Small intestine (tissue), 7 donors: ENCODE data around the gene HSF5. TPM values are rescaled to one million over a fixed set of nuclear protein-coding genes. Genes with fewer than 3 reads are reported as not detected.

Source experiments
- DNase-seq, 2 donors: peaks; one replicate each; pipeline versions ENCODE4 v3.0.0 to v3.0.0-alpha.2; 2013
- FAIRE-seq: peaks from 2 replicates; lab custom pipeline; 2012; peaks lifted over from hg19 to GRCh38; lab: Jason Lieb, UNC
- H3K27ac ChIP-seq, 3 donors: one replicate each; pipeline ENCODE4 v1.5.1; 2013; ENCODE audit warnings: low read length in 2 of 3, mild to moderate bottlenecking in 2 of 3, control low read depth in 1 of 3, inconsistent platforms in 1 of 3, low read depth in 1 of 3, moderate library complexity in 1 of 3
- H3K27me3 ChIP-seq, 3 donors: one replicate each; pipeline ENCODE4 v1.6.1; 2013; ENCODE audit warnings: low read length in 3 of 3, inconsistent platforms in 1 of 3; ENCODE audit not compliant: control insufficient read depth in 3 of 3, insufficient read depth in 3 of 3
- H3K36me3 ChIP-seq, 3 donors: one replicate each; pipeline ENCODE4 v1.6.1; 2013; ENCODE audit warnings: low read length in 3 of 3, inconsistent platforms in 1 of 3, low read depth in 1 of 3, mild to moderate bottlenecking in 1 of 3, moderate library complexity in 1 of 3; ENCODE audit not compliant: control insufficient read depth in 3 of 3, insufficient read depth in 2 of 3
- H3K4me1 ChIP-seq, 3 donors: one replicate each; pipeline ENCODE4 v1.6.1; 2013; ENCODE audit warnings: low read length in 2 of 3, inconsistent platforms in 1 of 3, low read depth in 1 of 3, mild to moderate bottlenecking in 1 of 3, moderate library complexity in 1 of 3; ENCODE audit not compliant: control insufficient read depth in 3 of 3, insufficient read depth in 2 of 3
- H3K4me3 ChIP-seq, 3 donors: one replicate each; pipeline ENCODE4 v1.5.1; 2013; ENCODE audit warnings: low read length in 3 of 3, control low read depth in 1 of 3, inconsistent platforms in 1 of 3, low read depth in 1 of 3, mild to moderate bottlenecking in 1 of 3, moderate library complexity in 1 of 3
- H3K9me3 ChIP-seq, 2 donors: one replicate each; pipeline ENCODE4 v1.6.1; 2013; ENCODE audit warnings: low read depth in 1 of 2, low read length in 1 of 2; ENCODE audit not compliant: control insufficient read depth in 2 of 2, insufficient read depth in 1 of 2
- WGBS, 3 donors: extraction: QIAGEN DNeasy Blood & Tissue Kit; methylation state at CpG; one replicate each; pipeline ENCODE4 v1.1.7; 2013; 5-methylcytosine and 5-hydroxymethylcytosine counted together
- polyA plus RNA-seq, 4 donors: library from polyadenylated mRNA; stranded (reverse) in 3 of 4; unstranded in 1 of 4; fragments of 200-250 nt in 3 of 4; fragments of 120-200 nt in 1 of 4; gene quantifications; one replicate each; pipeline versions ENCODE4 v1.2.1 to v1.2.3, GENCODE V29; 2013
- donor health status: healthy with polysubstance abuse.
- donor health status: control.
- donor health status: control.
- donor health status: Bipolar disorder and iron deficiency.
- donor health status: healthy.

The HSF5 gene
- polyA plus RNA-seq, 4 donors: 0.01 to 0.03 TPM; not detected in 2

GRCh38 chr17:58532555-58532951 lies 44.3 kb upstream of the HSF5 start:
- H3K27me3 ChIP-seq: peaks cover 0 to 41% (median 0%) of the 10 kb centered on the region in 3 donors
- no peak for DNase-seq
- no peaks in the 10 kb centered on the region for H3K36me3 ChIP-seq
- H3K4me1 ChIP-seq: peaks cover 0 to 7% (median 0%) of the 10 kb centered on the region in 3 donors
- peak overlapping the region in 1 of 3 donors; percentile 40 for H3K4me3 ChIP-seq
- no peaks in the 10 kb centered on the region for H3K9me3 ChIP-seq
- WGBS, 3 donors: 53 to 60% (median 57%) methylated on average over 3 of the region's 3 CpGs
- no peak overlapping the region for H3K27ac ChIP-seq
- FAIRE-seq: no peak

- 2 to 4% (median 2%) methylated on average over 41 to 82 of the region's 82 CpGs for WGBS, 3 donors
- H3K4me1 ChIP-seq: peaks cover 0 to 7% (median 0%) of the 10 kb centered on the region in 3 donors
- H3K27me3 ChIP-seq: peaks cover 0 to 41% (median 0%) of the 10 kb centered on the region in 3 donors
- DNase-seq (peak; percentile 43 to 69), FAIRE-seq (no peak)
- H3K27ac ChIP-seq: no peak overlapping the region
- H3K9me3 ChIP-seq: no peaks in the 10 kb centered on the region
- H3K36me3 ChIP-seq: no peaks in the 10 kb centered on the region
- H3K4me3 ChIP-seq: peak overlapping the region in 2 of 3 donors; percentile 40 to 50
Observed at GRCh38 chr17:58531661-58532554, 43.7 kb upstream of the HSF5 start.

DNA sequence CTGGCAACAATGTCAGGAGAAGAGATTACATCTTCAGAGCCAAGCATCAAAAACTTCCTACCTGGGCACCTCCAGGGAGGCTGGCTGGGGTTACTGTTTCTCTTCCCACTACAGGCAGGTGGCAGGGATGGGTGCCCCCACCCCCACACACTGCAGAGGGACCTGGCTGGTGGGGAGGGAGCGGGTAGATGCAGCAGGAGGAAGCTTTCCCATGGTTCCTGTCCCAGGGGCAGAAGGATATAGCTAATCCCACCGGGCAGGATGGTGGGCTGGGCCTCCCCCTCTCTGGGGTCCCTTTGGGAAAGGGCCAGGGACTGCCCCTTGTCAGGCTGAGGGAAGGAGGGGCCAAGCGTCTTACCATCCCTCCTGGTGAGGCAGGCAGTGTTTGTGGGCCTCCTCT lies 42.9 kb upstream of the HSF5 start:
- Histone ChIP-seq H3K27me3 (peaks cover 0 to 36% (median 0%) of the 10 kb centered on the region in 3 donors), H3K36me3 (no peaks in the 10 kb centered on the region), H3K4me1 (peaks cover 0 to 9% (median 0%) of the 10 kb centered on the region in 3 donors), H3K27ac (no peak overlapping the region), H3K4me3 (peak overlapping the region in 2 of 3 donors; percentile 32 to 50), H3K9me3 (no peaks in the 10 kb centered on the region)
- no peak for DNase-seq
- 31 to 43% (median 36%) methylated on average over 3 of the region's 3 CpGs for WGBS, 3 donors
- no peak for FAIRE-seq

GRCh38 chr17:58530655-58531054 lies 42.4 kb upstream of the HSF5 start:
- WGBS, 3 donors: 61 to 76% (median 74%) methylated on average over 2 of the region's 2 CpGs
- peaks cover 0 to 36% (median 0%) of the 10 kb centered on the region in 3 donors for H3K27me3 ChIP-seq
- no peaks in the 10 kb centered on the region for H3K9me3 ChIP-seq
- peaks cover 0 to 14% (median 0%) of the 10 kb centered on the region in 3 donors for H3K4me1 ChIP-seq
- FAIRE-seq (no peak), DNase-seq (no peak)
- no peaks in the 10 kb centered on the region for H3K36me3 ChIP-seq
- no peak overlapping the region for H3K4me3 ChIP-seq
- no peak overlapping the region for H3K27ac ChIP-seq

DNA sequence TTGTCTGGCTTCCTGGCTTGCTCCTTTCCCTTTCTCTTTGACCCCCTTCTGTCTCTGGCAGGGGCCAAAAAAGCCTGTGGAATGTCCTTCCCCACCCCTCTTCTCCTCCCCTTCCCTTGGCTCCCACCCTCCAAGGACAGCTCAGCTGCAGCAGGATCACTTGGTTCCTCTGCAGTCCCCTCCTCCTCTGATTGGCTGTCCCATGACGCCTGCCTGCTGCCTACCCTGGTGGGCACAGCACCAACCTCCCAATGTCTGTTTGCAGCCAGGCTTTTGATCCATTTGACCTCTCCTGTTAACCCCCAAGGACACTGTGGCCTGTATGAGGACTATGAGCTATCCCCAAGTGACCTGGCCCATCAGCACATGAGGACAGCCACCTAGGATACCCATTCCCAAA lies 41.1 kb upstream of the HSF5 start:
- WGBS, 3 donors: 47 to 67% (median 63%) methylated on average over 1 of the region's 1 CpG
- H3K27me3 ChIP-seq: peaks cover 0 to 36% (median 0%) of the 10 kb centered on the region in 3 donors
- H3K9me3 ChIP-seq: no peaks in the 10 kb centered on the region
- H3K27ac ChIP-seq: no peak overlapping the region
- H3K4me3 ChIP-seq: no peak overlapping the region
- DNase-seq (no peak), FAIRE-seq (no peak)
- peaks cover 0 to 3% (median 0%) of the 10 kb centered on the region in 3 donors for H3K36me3 ChIP-seq
- peaks cover 0 to 22% (median 0%) of the 10 kb centered on the region in 3 donors for H3K4me1 ChIP-seq

GRCh38 chr17:58528443-58528842 lies 40.2 kb upstream of the HSF5 start:
- peaks cover 0 to 34% (median 0%) of the 10 kb centered on the region in 3 donors for H3K27me3 ChIP-seq
- 30 to 39% (median 32%) methylated on average over 3 of the region's 3 CpGs for WGBS, 3 donors
- H3K4me3 ChIP-seq: no peak overlapping the region
- no peak for DNase-seq
- H3K27ac ChIP-seq: peak overlapping the region in 1 of 3 donors; percentile 50
- H3K9me3 ChIP-seq: no peaks in the 10 kb centered on the region
- H3K4me1 ChIP-seq: peaks cover 0 to 22% (median 0%) of the 10 kb centered on the region in 3 donors
- H3K36me3 ChIP-seq: peaks cover 0 to 3% (median 0%) of the 10 kb centered on the region in 3 donors
- no peak for FAIRE-seq

- Histone ChIP-seq H3K4me3 (no peak overlapping the region), H3K27me3 (peaks cover 0 to 30% (median 0%) of the 10 kb centered on the region in 3 donors), H3K36me3 (peaks cover 0 to 3% (median 0%) of the 10 kb centered on the region in 3 donors), H3K9me3 (no peaks in the 10 kb centered on the region), H3K27ac (peak overlapping the region in 1 of 3 donors; percentile 50), H3K4me1 (peaks cover 0 to 22% (median 0%) of the 10 kb centered on the region in 3 donors)
- DNase-seq: no peak
- FAIRE-seq: no peak
- 51 to 64% (median 56%) methylated on average over 3 of the region's 3 CpGs for WGBS, 3 donors
Observed at GRCh38 chr17:58527949-58528348, 39.7 kb upstream of the HSF5 start.

DNA sequence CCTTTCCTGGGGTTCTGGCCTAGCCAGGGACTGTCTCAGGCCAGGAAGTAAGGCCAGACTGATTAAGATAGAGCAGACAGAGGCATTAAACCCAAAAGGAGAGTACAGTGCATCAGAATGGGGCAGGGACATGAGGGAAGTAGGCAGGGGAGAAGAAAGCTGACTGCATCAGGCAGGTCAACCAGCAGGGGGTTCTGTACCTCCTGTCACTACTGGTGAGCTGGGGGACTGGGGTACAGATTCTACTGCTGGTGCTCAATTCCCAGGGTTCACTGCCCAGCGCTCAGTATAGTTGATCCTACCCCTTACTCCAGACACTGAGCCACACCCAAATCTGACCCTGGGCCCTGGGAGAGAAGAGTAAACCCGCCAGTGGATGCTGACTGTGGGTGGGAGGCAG lies 39.1 kb upstream of the HSF5 start:
- Histone ChIP-seq H3K27ac (peak overlapping the region in 2 of 3 donors; percentile 45 to 67), H3K4me3 (no peak overlapping the region), H3K9me3 (no peaks in the 10 kb centered on the region), H3K4me1 (peaks cover 0 to 17% (median 0%) of the 10 kb centered on the region in 3 donors), H3K36me3 (peaks cover 0 to 3% (median 0%) of the 10 kb centered on the region in 3 donors), H3K27me3 (peaks cover 0 to 23% (median 0%) of the 10 kb centered on the region in 3 donors)
- FAIRE-seq (no peak), DNase-seq (no peak)
- 71 to 86% (median 75%) methylated on average over 2 of the region's 2 CpGs for WGBS, 3 donors
